Keratinocyte (primary cell): ENCODE measurements around the gene NEB. TPM values are rescaled to one million over a fixed set of nuclear protein-coding genes. Genes with fewer than 3 reads are reported as not detected.

Experiments used
- DNase-seq: peaks from one replicate; pipeline ENCODE4 v3.0.0-alpha.2; 2011; ENCODE audit warnings: low read depth, missing footprints, low spot score
- FAIRE-seq: peaks from 2 replicates; lab custom pipeline; 2011; peaks lifted over from hg19 to GRCh38; lab: Jason Lieb, UNC
- H2AFZ ChIP-seq: 2 replicates; pipeline ENCODE4 v1.6.0; 2012; ENCODE audit warnings: low read length, control low read depth, inconsistent platforms; ENCODE audit not compliant: control insufficient read depth
- H3K27ac ChIP-seq: 2 replicates; pipeline ENCODE4 v1.5.1; 2011; ENCODE audit warnings: low read length; ENCODE audit not compliant: control insufficient read depth, insufficient read depth
- H3K27me3 ChIP-seq: 3 replicates; pipeline ENCODE4 v1.6.0; 2011; ENCODE audit warnings: low read length; ENCODE audit not compliant: control insufficient read depth, insufficient read depth; ENCODE audit errors: extremely low read depth
- H3K36me3 ChIP-seq, 2 experiments: 2 replicates in 1 of 2; 3 replicates in 1 of 2; pipeline ENCODE4 v1.5.1; 2011; ENCODE audit warnings: low read length in 2 of 2, mild to moderate bottlenecking in 1 of 2; ENCODE audit not compliant: control insufficient read depth in 2 of 2, insufficient read depth in 2 of 2; ENCODE audit errors: extremely low read depth in 1 of 2
- H3K4me1 ChIP-seq: 3 replicates; pipeline ENCODE4 v1.5.1; 2011; ENCODE audit warnings: low read length; ENCODE audit not compliant: control insufficient read depth, insufficient read depth; ENCODE audit errors: extremely low read depth
- H3K4me2 ChIP-seq: 3 replicates; pipeline ENCODE4 v1.6.0; 2011; ENCODE audit warnings: low read depth, low read length; ENCODE audit not compliant: control insufficient read depth, insufficient read depth; ENCODE audit errors: extremely low read depth
- H3K4me3 ChIP-seq, 3 experiments: fragments of 200-600 bp in 1 of 3; sonication (generic) in 1 of 3; 2 replicates in 2 of 3; 3 replicates in 1 of 3; pipeline ENCODE4 v1.5.1; 2011 to 2016; ENCODE audit warnings: low read length in 3 of 3, mild to moderate bottlenecking in 3 of 3, control low read depth in 2 of 3, inconsistent platforms in 1 of 3, low read depth in 1 of 3, mixed read lengths in 1 of 3, mixed run types in 1 of 3, moderate library complexity in 1 of 3; ENCODE audit not compliant: control insufficient read depth in 2 of 3, insufficient read depth in 2 of 3; ENCODE audit errors: extremely low read depth in 1 of 3
- H3K79me2 ChIP-seq: 2 replicates; pipeline ENCODE4 v1.6.0; 2012; ENCODE audit warnings: low read length; ENCODE audit not compliant: control insufficient read depth, insufficient read depth
- H3K9ac ChIP-seq: 3 replicates; pipeline ENCODE4 v1.6.0; 2011; ENCODE audit warnings: low read length; ENCODE audit not compliant: control insufficient read depth, insufficient read depth; ENCODE audit errors: extremely low read depth
- H3K9me1 ChIP-seq: 3 replicates; pipeline ENCODE4 v1.6.0; 2011; ENCODE audit warnings: low read length; ENCODE audit not compliant: control insufficient read depth, insufficient read depth; ENCODE audit errors: extremely low read depth
- H3K9me3 ChIP-seq: 2 replicates; pipeline ENCODE4 v1.5.1; 2012; ENCODE audit warnings: low read depth, low read length; ENCODE audit not compliant: control insufficient read depth
- H4K20me1 ChIP-seq: 3 replicates; pipeline ENCODE4 v1.6.0; 2011; ENCODE audit warnings: low read length; ENCODE audit not compliant: control insufficient read depth, insufficient read depth; ENCODE audit errors: extremely low read depth
- CTCF ChIP-seq, 3 experiments: IDR thresholded peaks in 1 of 3; conservative IDR thresholded peaks in 1 of 3; optimal IDR thresholded peaks in 1 of 3; 2 replicates in 2 of 3; 3 replicates in 1 of 3; pipeline versions ENCODE3 to v1.5.1; 2011; ENCODE audit warnings: low read length in 3 of 3, mild to moderate bottlenecking in 3 of 3, moderate library complexity in 2 of 3, control low read depth in 1 of 3, inconsistent platforms in 1 of 3; ENCODE audit not compliant: insufficient read depth in 2 of 3; ENCODE audit errors: extremely low read depth in 1 of 3
- EZH2 ChIP-seq: IDR thresholded peaks from one replicate; pipeline ENCODE4 v1.6.1; 2012; ENCODE audit warnings: inconsistent platforms, mild to moderate bottlenecking, low read length, moderate library complexity
- dilution Hi-C: fragments of 300-500 bp; cut with MboI; formaldehyde crosslinking; loops from one replicate; pipeline ENCODE4 v1.7.0; 2020; ENCODE audit warnings: low sequenced_read_pairs; ENCODE audit not compliant: extremely low pct_ligation_motif_present
- polyA plus RNA-seq, 5 experiments: library from polyadenylated mRNA; depleted of rRNA in 3 of 5; stranded (reverse) in 3 of 5; stranded (forward) in 1 of 5; unstranded in 1 of 5; fragments of >200 nt; gene quantifications; 1 replicate in 1 of 5; 2 replicates in 3 of 5; 3 replicates in 1 of 5; pipeline versions ENCODE4 v1.2.1 to v1.2.3, GENCODE V29; 2011 to 2012; ENCODE audit warnings: missing spikeins in 2 of 5, low read depth in 1 of 5, low replicate concordance in 1 of 5

Gene NEB
- polyA plus RNA-seq, 1 donor (not counting 4 experiments of a cell fraction or from before 2014, with no cell fraction given), result 0.67 TPM

GRCh38 chr2:151783133-151783520 is 48.9 kb upstream of the NEB start:
- dilution Hi-C loops, result no loop called here
- DNase-seq (no peak), FAIRE-seq (no peak)
- no peak overlapping the region for H3K4me2 ChIP-seq
- no peaks in the 10 kb centered on the region for H3K9me1 ChIP-seq
- TF ChIP-seq EZH2 (no peak), CTCF (optimal IDR thresholded peaks at IDR 0.05 in 1 of 3, IDR thresholded peaks at IDR 0.05 in 1 of 3, conservative IDR thresholded peaks at IDR 0.05 in 1 of 3; ENCODE audit: extremely low read depth in 1 of 3, insufficient read depth in 2 of 3, low read length in 3 of 3) (no peak)
- no peaks in the 10 kb centered on the region for H3K9me3 ChIP-seq
- no peak overlapping the region for H2AFZ ChIP-seq
- H4K20me1 ChIP-seq, result no peaks in the 10 kb centered on the region
- H3K79me2 ChIP-seq, result no peaks in the 10 kb centered on the region
- H3K27ac ChIP-seq, result no peak overlapping the region
- no peaks in the 10 kb centered on the region for H3K4me1 ChIP-seq
- no peak overlapping the region for H3K9ac ChIP-seq
- no peaks in the 10 kb centered on the region for H3K27me3 ChIP-seq
- no peak overlapping the region for H3K4me3 ChIP-seq
- peaks cover 0 to 7% of the 10 kb centered on the region in 2 experiments for H3K36me3 ChIP-seq

- Histone ChIP-seq H3K36me3 (peaks cover 0 to 7% of the 10 kb centered on the region in 2 experiments), H3K27ac (no peak overlapping the region), H3K4me3 (no peak overlapping the region), H3K9ac (no peak overlapping the region), H3K27me3 (no peaks in the 10 kb centered on the region), H4K20me1 (no peaks in the 10 kb centered on the region), H3K79me2 (no peaks in the 10 kb centered on the region), H3K9me1 (no peaks in the 10 kb centered on the region), H2AFZ (no peak overlapping the region), H3K4me1 (no peaks in the 10 kb centered on the region), H3K9me3 (no peaks in the 10 kb centered on the region), H3K4me2 (no peak overlapping the region)
- dilution Hi-C loops, result no loop called here
- TF ChIP-seq CTCF (optimal IDR thresholded peaks at IDR 0.05 in 1 of 3, IDR thresholded peaks at IDR 0.05 in 1 of 3, conservative IDR thresholded peaks at IDR 0.05 in 1 of 3; ENCODE audit: extremely low read depth in 1 of 3, insufficient read depth in 2 of 3, low read length in 3 of 3) (no peak), EZH2 (no peak)
- DNase-seq (no peak), FAIRE-seq (no peak)
Measured at GRCh38 chr2:151782378-151783132, 48.3 kb upstream of the NEB start.
